HCT116 (cell line): ENCODE data around the gene AGTPBP1. TPM values are rescaled to one million over a fixed set of nuclear protein-coding genes. Genes with fewer than 3 reads are reported as not detected.

Experiments
- ATAC-seq: fragments of 200-7000 bp; cut with Tn5 transposase; 2 replicates; pipeline ENCODE4 v1.9.1; 2020; ENCODE audit warnings: mild to moderate bottlenecking, moderate library complexity
- BruUV-seq: library from RNA; stranded (reverse); fragments of 400-500 nt; replicated peaks from 2 replicates; lab custom pipeline; 2021; lab: Mats Ljungman, UMichigan
- CTCF ChIA-PET: fragments of 300-600 bp; sonication (Branson Sonifier 250); formaldehyde crosslinking; loops from one replicate; lab custom pipeline; 2021; ENCODE audit warnings: antibody characterized with exemption; lab: Charles Lee
- POLR2A ChIA-PET: fragments of 300-600, 350-600 bp; sonication (Branson Sonifier 250); formaldehyde crosslinking; loops from one replicate; lab custom pipeline; 2021; ENCODE audit warnings: antibody characterized with exemption; lab: Charles Lee
- RAD21 ChIA-PET, 2 experiments: fragments of 300-600 bp; sonication (Branson Sonifier 250); formaldehyde crosslinking; loops; one replicate each; lab custom pipeline; 2023; ENCODE audit warnings: low total read pairs in 2 of 2; ENCODE audit not compliant: uncharacterized antibody in 2 of 2, unreplicated experiment in 2 of 2, low non-redundant PET in 1 of 2; lab: Charles Lee
- DNase-seq: peaks from one replicate; pipeline ENCODE4 v3.0.0-alpha.2; 2010; ENCODE audit warnings: low read depth, low spot score
- H2AFZ ChIP-seq: fragments of 200-600 bp; shearing (Covaris generic), sonication (generic); 2 replicates; pipeline ENCODE4 v1.6.1; 2017; ENCODE audit warnings: low read depth, mixed run types, mixed read lengths, antibody characterized with exemption, low read length; ENCODE audit not compliant: poor library complexity, severe bottlenecking
- H3K27ac ChIP-seq: 2 replicates; pipeline ENCODE4 v1.5.1; 2012; ENCODE audit warnings: low read depth, low read length
- H3K27me3 ChIP-seq: fragments of 200-600 bp; sonication (generic); 2 replicates; pipeline ENCODE4 v1.6.1; 2016; ENCODE audit warnings: mixed run types, low read length, mixed read lengths; ENCODE audit not compliant: insufficient read depth
- H3K36me3 ChIP-seq, 2 experiments: fragments of 200-500 bp in 1 of 2; fragments of 200-600 bp in 1 of 2; sonication (Bioruptor generic) in 1 of 2; sonication (generic) in 1 of 2; 2 replicates each; pipeline versions ENCODE4 v1.5.1 to v1.6.1; 2014 to 2016; ENCODE audit warnings: low read length in 2 of 2, inconsistent platforms in 1 of 2, mixed read lengths in 1 of 2, mixed run types in 1 of 2; ENCODE audit not compliant: insufficient read depth in 2 of 2, control insufficient read depth in 1 of 2
- H3K4me1 ChIP-seq, 2 experiments: fragments of 200-600 bp in 1 of 2; sonication (generic) in 1 of 2; 2 replicates each; pipeline versions ENCODE4 v1.5.1 to v1.6.1; 2012 to 2017; ENCODE audit warnings: low read length in 2 of 2, inconsistent platforms in 1 of 2, mild to moderate bottlenecking in 1 of 2, mixed read lengths in 1 of 2, mixed run types in 1 of 2, moderate library complexity in 1 of 2; ENCODE audit not compliant: insufficient read depth in 2 of 2, control insufficient read depth in 1 of 2
- H3K4me2 ChIP-seq: fragments of 200-600 bp; sonication (generic); 2 replicates; pipeline ENCODE4 v1.6.1; 2017; ENCODE audit warnings: mixed run types, low read length, mixed read lengths
- H3K4me3 ChIP-seq, 2 experiments: fragments of 200-600 bp in 1 of 2; sonication (generic) in 1 of 2; replicated peaks in 1 of 2; 2 replicates each; pipeline ENCODE4 v1.5.1; 2011 to 2016; ENCODE audit warnings: low read length in 2 of 2, control low read depth in 1 of 2, low read depth in 1 of 2, mild to moderate bottlenecking in 1 of 2, mixed read lengths in 1 of 2, mixed run types in 1 of 2
- H3K79me2 ChIP-seq: fragments of 200-600 bp; sonication (generic); 2 replicates; pipeline ENCODE4 v1.6.1; 2017; ENCODE audit warnings: mild to moderate bottlenecking, mixed run types, low read length, moderate library complexity, mixed read lengths; ENCODE audit not compliant: insufficient read depth
- H3K9ac ChIP-seq: fragments of 200-600 bp; sonication (generic); 2 replicates; pipeline ENCODE4 v1.6.1; 2016; ENCODE audit warnings: low read length, mixed read lengths
- H3K9me2 ChIP-seq: fragments of 200-600 bp; sonication (generic), shearing (Covaris generic); 2 replicates; pipeline ENCODE4 v1.6.1; 2017; ENCODE audit warnings: mixed run types, mild to moderate bottlenecking, moderate library complexity; ENCODE audit not compliant: insufficient read depth
- H3K9me3 ChIP-seq, 2 experiments: fragments of 200-500 bp in 1 of 2; fragments of 200-600 bp in 1 of 2; sonication (Bioruptor generic) in 1 of 2; sonication (generic) in 1 of 2; 2 replicates each; pipeline ENCODE4 v1.6.1; 2014 to 2017; ENCODE audit warnings: low read length in 2 of 2, mixed read lengths in 2 of 2, inconsistent platforms in 1 of 2, low read depth in 1 of 2, mild to moderate bottlenecking in 1 of 2, mixed run types in 1 of 2, moderate library complexity in 1 of 2; ENCODE audit not compliant: control insufficient read depth in 1 of 2, insufficient read depth in 1 of 2
- H4K20me1 ChIP-seq: fragments of 200-600 bp; sonication (generic), shearing (Covaris generic); 2 replicates; pipeline ENCODE4 v1.6.1; 2017; ENCODE audit warnings: mixed run types, mild to moderate bottlenecking, moderate library complexity; ENCODE audit not compliant: insufficient read depth
- CBX3 ChIP-seq: IDR thresholded peaks from 2 replicates; pipeline ENCODE4 v1.6.1; 2012; ENCODE audit warnings: low read depth
- CEBPB ChIP-seq: IDR thresholded peaks from 2 replicates; pipeline ENCODE4 v1.6.1; 2012; ENCODE audit warnings: low read depth
- CTCF ChIP-seq, 3 experiments: fragments of 200-600 bp in 1 of 3; sonication (generic) in 1 of 3; IDR thresholded peaks in 2 of 3; conservative IDR thresholded peaks in 1 of 3; 2 replicates each; pipeline ENCODE4 v1.5.1; 2012 to 2017; ENCODE audit warnings: low read depth in 2 of 3, low read length in 2 of 3, antibody characterized with exemption in 1 of 3, borderline replicate concordance in 1 of 3, control low read depth in 1 of 3, mild to moderate bottlenecking in 1 of 3, mixed read lengths in 1 of 3, mixed run types in 1 of 3, moderate library complexity in 1 of 3; ENCODE audit not compliant: insufficient read depth in 1 of 3
- EGR1 ChIP-seq: IDR thresholded peaks from 2 replicates; pipeline ENCODE4 v1.6.1; 2012; ENCODE audit warnings: low read depth
- ELF1 ChIP-seq: IDR thresholded peaks from 2 replicates; pipeline ENCODE4 v1.6.1; 2012; ENCODE audit warnings: low read depth, borderline replicate concordance
- EZH2 ChIP-seq: fragments of 200-600 bp; sonication (generic); IDR thresholded peaks from 2 replicates; pipeline ENCODE4 v1.6.1; 2017; ENCODE audit warnings: antibody characterized with exemption, mixed run types
- EZH2phosphoT487 ChIP-seq: fragments of 200-600 bp; IDR thresholded peaks from 2 replicates; pipeline ENCODE4 v1.6.1; 2018; ENCODE audit warnings: antibody characterized with exemption, borderline replicate concordance
- FOSL1 ChIP-seq: IDR thresholded peaks from 2 replicates; pipeline ENCODE4 v1.6.1; 2012; ENCODE audit warnings: low read depth
- JUND ChIP-seq: IDR thresholded peaks from 2 replicates; pipeline ENCODE4 v1.6.1; 2012
- POLR2AphosphoS5 ChIP-seq: IDR thresholded peaks from 2 replicates; pipeline ENCODE4 v1.6.1; 2011; ENCODE audit warnings: mild to moderate bottlenecking, low read depth, low read length, moderate library complexity
- RAD21 ChIP-seq: IDR thresholded peaks from 2 replicates; pipeline ENCODE4 v1.6.1; 2012; ENCODE audit warnings: low read depth, mild to moderate bottlenecking
- SRF ChIP-seq: IDR thresholded peaks from 2 replicates; pipeline ENCODE4 v1.6.1; 2012; ENCODE audit warnings: low read depth
- YY1 ChIP-seq: IDR thresholded peaks from 2 replicates; pipeline ENCODE4 v1.6.1; 2011; ENCODE audit warnings: low read length, low read depth, moderate library complexity, mild to moderate bottlenecking; ENCODE audit not compliant: insufficient replicate concordance; ENCODE audit errors: extremely low read depth
- intact Hi-C: fragments of 100-400 bp; cut with micrococcal nuclease; formaldehyde crosslinking; loops from 2 replicates; pipeline ENCODE4 v1.10.0; 2022
- total RNA-seq: library from RNA; stranded (reverse); gene quantifications from one replicate; pipeline ENCODE4 v1.2.1, GENCODE V29; 2021; ENCODE audit not compliant: unreplicated experiment
- TF ChIP-seq, protein P1 (sequence below): IDR thresholded peaks from 2 replicates; pipeline ENCODE4 v1.6.1; 2012; ENCODE audit warnings: low read depth

The AGTPBP1 gene
- total RNA-seq, 1 experiment from 2014 or later = 17.4 TPM

DNA sequence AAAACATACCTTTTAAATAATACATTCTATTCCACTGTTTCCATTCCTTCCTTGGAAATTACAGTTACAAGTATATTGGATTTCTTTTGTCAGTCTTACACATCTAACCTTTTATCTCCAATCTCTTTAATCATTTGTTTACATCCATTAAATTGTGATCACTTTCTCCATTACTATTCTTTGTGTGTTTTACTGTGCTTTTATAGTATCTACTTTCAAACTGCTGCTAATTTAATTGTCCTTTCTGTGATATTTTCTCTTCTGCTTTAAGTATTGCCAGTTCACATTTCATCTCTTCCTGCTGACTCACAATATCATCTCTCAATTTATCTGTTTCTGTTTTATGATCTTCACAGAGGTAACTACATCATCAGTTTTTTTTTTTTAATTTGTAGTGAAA is 39.6 kb downstream of the AGTPBP1 start:
- Histone ChIP-seq H3K79me2 (peaks cover 4% of the 10 kb centered on the region), H3K27ac (no peak overlapping the region), H3K36me3 (no peaks in the 10 kb centered on the region), H3K4me1 (no peaks in the 10 kb centered on the region), H2AFZ (no peak overlapping the region), H3K4me2 (no peak overlapping the region), H3K9ac (no peak overlapping the region), H3K4me3 (no peak overlapping the region), H3K9me2 (no peaks in the 10 kb centered on the region), H3K9me3 (no peaks in the 10 kb centered on the region), H3K27me3 (no peaks in the 10 kb centered on the region), H4K20me1 (no peaks in the 10 kb centered on the region)
- ChIA-PET POLR2A (no interaction called here), RAD21 (no interaction called here), CTCF (no interaction called here)
- DNase-seq = no peak
- intact Hi-C loops = no loop called here
- TF ChIP-seq SRF (no peak), JUND (no peak), CBX3 (no peak), RAD21 (no peak), EGR1 (no peak), ELF1 (no peak)
- TF ChIP-seq, protein P1, sequence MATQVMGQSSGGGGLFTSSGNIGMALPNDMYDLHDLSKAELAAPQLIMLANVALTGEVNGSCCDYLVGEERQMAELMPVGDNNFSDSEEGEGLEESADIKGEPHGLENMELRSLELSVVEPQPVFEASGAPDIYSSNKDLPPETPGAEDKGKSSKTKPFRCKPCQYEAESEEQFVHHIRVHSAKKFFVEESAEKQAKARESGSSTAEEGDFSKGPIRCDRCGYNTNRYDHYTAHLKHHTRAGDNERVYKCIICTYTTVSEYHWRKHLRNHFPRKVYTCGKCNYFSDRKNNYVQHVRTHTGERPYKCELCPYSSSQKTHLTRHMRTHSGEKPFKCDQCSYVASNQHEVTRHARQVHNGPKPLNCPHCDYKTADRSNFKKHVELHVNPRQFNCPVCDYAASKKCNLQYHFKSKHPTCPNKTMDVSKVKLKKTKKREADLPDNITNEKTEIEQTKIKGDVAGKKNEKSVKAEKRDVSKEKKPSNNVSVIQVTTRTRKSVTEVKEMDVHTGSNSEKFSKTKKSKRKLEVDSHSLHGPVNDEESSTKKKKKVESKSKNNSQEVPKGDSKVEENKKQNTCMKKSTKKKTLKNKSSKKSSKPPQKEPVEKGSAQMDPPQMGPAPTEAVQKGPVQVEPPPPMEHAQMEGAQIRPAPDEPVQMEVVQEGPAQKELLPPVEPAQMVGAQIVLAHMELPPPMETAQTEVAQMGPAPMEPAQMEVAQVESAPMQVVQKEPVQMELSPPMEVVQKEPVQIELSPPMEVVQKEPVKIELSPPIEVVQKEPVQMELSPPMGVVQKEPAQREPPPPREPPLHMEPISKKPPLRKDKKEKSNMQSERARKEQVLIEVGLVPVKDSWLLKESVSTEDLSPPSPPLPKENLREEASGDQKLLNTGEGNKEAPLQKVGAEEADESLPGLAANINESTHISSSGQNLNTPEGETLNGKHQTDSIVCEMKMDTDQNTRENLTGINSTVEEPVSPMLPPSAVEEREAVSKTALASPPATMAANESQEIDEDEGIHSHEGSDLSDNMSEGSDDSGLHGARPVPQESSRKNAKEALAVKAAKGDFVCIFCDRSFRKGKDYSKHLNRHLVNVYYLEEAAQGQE = no peak
- ATAC-seq = no peak
- no TSS peak for BruUV-seq

GRCh38 chr9:85700330-85700729 is 41.4 kb downstream of the AGTPBP1 start:
- Histone ChIP-seq H3K36me3 (no peaks in the 10 kb centered on the region), H3K9me3 (no peaks in the 10 kb centered on the region), H3K4me1 (no peaks in the 10 kb centered on the region), H4K20me1 (no peaks in the 10 kb centered on the region), H3K9ac (no peak overlapping the region), H3K79me2 (peaks cover 4% of the 10 kb centered on the region), H3K27me3 (no peaks in the 10 kb centered on the region), H3K4me2 (no peak overlapping the region), H3K27ac (no peak overlapping the region), H3K9me2 (no peaks in the 10 kb centered on the region), H3K4me3 (no peak overlapping the region), H2AFZ (no peak overlapping the region)
- ATAC-seq (no peak), DNase-seq (no peak)
- ChIA-PET CTCF (no interaction called here), RAD21 (interaction anchor here in 1 of 2 experiments (0.6 kb wide), 1 partner anchor 41 kb away, joined by 3 read pairs; no protein-coding TSS in a partner anchor), POLR2A (no interaction called here)
- intact Hi-C loops = no loop called here
- BruUV-seq = no TSS peak
- TF ChIP-seq EZH2phosphoT487 (no peak), EGR1 (no peak), POLR2AphosphoS5 (no peak), SRF (no peak), CEBPB (no peak), CTCF (IDR thresholded peaks at IDR 0.05 in 2 of 3, conservative IDR thresholded peaks at IDR 0.05 in 1 of 3; ENCODE audit: borderline replicate concordance in 1 of 3, insufficient read depth in 1 of 3, low read depth in 2 of 3, low read length in 2 of 3) (no peak), CBX3 (no peak), ELF1 (no peak), EZH2 (no peak), YY1 (no peak), FOSL1 (no peak)
